Hepatic stellate cell (primary cell): ENCODE results near the gene RRBP1.

Source experiments
- DNase-seq: peaks from one replicate; pipeline ENCODE4 v3.0.0; 2011; ENCODE audit warnings: low spot score

Gene RRBP1

DNA sequence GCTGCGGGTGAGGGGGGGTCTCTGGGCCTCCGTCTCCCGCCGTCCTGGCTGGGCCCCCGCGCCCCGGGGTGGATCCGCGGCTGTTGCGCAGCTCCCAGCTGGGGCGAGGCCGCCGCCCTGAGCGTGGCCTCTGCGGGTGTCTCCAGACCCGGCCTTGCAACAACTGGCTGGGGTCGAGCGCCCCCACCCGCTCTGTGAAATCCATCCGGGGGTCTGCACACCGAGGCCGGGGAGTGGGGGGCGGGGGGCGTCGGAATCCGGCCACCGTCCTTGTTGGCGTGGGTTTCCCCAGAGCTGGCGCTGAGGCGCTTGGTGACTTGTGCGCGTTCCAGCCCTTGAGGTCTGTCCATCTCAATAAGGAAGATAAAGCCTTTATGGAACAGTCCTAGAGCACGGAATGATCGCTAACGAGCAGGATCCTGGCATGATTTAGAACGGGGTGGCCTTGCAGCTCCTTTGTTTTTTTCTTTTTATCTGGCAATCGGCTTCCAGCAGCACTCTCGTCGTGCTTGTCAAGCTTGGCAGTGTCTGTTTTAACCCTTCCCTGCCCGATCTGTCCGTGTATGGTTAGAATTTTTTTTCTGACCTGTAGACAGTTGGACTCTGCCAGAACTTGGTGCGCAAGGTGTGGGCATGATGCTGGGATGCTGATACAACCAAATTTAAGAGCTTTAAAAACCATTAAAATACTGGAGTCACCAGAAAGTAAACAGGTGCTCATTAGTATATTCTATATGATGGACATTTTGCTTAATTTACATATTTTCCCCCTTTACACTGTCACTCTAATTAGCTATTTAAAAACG, 111.5 kb downstream of the RRBP1 start:
- no peak for DNase-seq

DNA sequence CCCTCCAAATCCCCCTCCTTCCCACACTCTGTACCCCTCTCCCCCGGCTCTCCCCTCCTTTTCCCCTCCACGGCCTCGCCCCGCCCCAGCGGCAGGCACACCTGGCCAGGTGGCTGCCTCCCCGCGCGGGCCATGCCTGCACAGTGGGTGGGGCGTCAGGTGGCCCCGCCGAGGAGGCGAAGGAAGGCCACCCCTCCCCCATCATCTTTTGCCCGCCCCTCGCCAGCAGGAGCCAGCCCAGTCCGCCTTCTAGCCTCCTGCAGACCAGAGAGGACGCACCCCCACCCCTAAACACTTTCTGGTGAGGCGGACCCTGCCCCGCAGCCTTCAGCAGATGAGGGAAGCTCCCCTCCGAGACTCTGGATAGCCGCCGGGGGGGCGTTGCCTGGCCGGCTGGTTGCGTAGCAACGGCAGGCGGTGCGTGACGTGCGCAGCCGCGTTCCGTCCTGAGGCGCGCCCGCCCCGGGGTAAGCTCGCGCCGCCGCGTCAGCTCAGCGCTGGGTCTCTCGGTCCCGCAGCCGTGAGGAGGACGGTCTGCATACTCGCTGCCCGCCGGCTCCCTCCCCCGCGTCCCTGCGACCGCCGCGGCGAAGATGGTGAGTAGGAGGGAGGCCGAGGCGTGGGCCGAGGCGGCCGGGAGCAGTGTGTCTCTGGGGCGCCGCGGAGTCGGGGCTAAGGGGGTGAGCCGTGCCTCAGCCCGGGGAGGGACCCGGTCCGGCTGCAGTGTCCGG, 112.3 kb downstream of the RRBP1 start, which contains the start of gene DSTN:
Gene DSTN (plus strand): TSS at position 460 of the 731 bp plus-strand sequence. CDS start 134 bp downstream, at position 594.
- DNase-seq, result peak; percentile 93

DNA sequence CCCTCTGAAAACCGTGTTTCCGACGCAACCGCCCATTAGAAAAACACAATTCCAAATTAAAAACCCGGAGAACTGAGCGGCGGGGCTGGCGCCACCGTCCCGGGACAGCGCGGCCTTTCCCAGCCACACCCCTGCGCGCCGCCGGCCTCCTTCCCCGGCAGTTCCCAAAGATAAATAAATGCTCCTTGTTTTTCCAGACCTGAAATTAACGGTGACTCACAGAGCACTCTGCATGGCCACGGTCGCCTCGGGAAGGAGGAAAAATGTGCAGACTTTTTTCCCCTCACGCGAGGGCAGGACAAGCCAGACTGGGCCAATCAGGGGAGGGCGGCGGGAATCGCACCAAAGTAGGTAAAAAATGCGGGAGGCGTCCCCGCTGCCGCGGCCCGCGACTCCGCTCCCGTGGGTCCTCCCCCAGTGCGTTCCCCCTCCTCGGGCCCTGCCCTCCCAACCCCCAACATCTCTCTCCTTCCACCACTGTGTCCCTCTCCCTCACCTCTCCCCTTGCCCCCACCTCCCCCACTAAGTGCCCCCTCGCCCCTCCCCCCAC, 113.0 kb downstream of the RRBP1 start:
- DNase-seq, result peak; percentile 91

DNA sequence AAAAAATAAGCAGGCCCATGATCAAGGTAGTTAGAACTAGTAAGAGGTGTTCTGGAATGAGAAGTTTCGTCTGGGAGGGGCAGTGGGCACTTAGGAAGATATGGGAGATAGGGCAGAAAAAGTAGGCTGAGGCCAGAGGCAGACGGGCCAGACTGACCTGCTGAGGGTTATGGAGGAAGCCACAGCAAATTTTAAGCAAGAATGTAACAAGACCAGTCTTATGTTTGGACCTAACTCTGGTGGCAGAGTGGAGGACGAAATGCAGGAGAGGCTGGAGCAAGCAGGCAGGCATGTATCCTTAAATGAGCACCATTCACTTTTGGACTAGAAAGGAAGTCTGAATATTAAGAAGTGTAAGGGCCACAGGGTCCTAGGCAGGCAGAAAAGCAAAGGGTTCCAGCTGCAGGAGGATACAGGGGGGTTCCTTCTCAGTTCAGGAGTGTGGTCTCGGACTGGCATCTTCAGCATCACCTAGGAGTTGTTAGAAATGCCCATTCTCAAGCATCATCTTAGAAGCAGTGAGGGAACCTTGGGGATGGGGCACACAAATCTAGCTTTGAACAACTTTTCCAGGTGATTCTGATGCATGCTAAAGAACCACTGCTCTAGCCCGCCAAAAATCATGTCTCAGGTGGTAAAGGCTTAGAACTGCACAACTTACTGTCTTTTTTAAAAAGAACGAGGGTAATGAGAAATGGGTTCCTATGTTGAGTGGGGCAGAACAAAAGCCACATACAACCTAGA, 113.8 kb downstream of the RRBP1 start:
- no peak for DNase-seq

DNA sequence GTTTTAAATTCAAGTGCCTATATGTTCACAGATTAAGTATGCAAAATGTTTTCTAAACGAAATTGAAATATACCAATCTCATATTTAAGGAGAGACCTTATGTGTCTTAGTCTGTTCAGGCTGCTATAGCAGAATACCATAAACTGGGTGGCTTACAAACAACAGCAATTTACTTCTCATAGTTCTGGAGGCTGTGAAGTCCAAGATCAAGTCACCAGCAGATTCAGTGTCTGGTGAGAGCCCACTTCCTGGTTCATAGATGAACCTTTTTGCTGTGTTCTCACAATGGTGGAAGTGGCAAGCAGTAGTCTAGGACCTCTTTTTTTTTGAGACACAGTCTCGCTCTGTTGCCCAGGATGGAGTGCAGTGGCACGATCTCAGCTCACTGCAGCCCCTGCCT, 115.7 kb downstream of the RRBP1 start:
- DNase-seq, result no peak

DNA sequence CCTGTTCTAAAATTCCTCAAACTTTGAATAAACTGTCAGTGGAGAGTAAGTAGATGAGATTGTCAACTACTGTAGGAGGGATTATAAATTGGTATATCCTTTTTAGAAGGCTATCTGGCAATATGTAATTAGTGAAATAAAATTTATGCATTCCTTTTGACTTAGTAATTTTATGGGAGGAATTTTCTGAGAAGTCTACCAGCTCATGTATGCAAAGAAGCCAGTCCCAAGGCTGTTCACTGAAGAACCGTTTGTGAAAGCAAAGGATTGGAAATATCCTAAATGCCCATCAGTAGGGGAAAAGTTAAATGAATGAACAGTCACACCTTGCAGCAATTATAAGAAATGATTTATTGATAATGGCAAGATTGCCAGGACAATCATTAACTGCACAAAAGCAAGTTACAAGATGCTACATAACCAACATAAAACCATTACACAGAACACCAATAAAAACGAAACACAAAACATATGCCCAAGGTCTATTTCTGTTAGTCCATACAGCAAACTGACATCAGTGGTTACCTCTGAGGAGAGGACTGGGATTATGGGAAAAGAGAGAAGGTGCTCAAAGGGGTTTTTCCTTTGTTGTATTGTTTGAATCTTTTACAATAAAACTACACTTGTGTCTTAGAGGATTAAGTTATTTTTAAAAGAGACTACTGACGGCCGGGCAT, 116.7 kb downstream of the RRBP1 start:
- no peak for DNase-seq
